Measurements from ENCODE around the gene IKZF3.
"Not testable (repeated sequence)": the region's sequence is repeated elsewhere in the genome, so short reads cannot be mapped to it uniquely, and the experiment has no call there.

Gene IKZF3

GRCh38 chr17:39863918-39864746, at the start of gene IKZF3:
IKZF3 (minus strand) TSS chr17:39864312; CDS start chr17:39864126, 186 bp downstream.
- no peak for TF ChIP-seq CTCF (IDR thresholded peaks at IDR 0.05; ENCODE audit: insufficient read depth, low read depth, low read length, missing control alignments)
- no peak within 1 kb of the TSS for H3K4me3 ChIP-seq (ENCODE audit: low read length)
- peak; percentile 72 for DNase-seq (ENCODE audit: low read depth)

- TF ChIP-seq CTCF (IDR thresholded peaks at IDR 0.05; ENCODE audit: insufficient read depth, low read depth, low read length, missing control alignments), result no peak
These were observed 44.8 kb upstream of the IKZF3 start for GRCh38 chr17:39908789-39909352.

GRCh38 chr17:39904990-39905288, 40.8 kb upstream of the IKZF3 start:
- no peak overlapping the region for H3K4me3 ChIP-seq (ENCODE audit: low read length)
- no peak for TF ChIP-seq CTCF (IDR thresholded peaks at IDR 0.05; ENCODE audit: insufficient read depth, low read depth, low read length, missing control alignments)
- DNase-seq (ENCODE audit: low read depth), result no peak

More at GRCh38 chr17:39908789-39909352, 44.8 kb upstream of the IKZF3 start:
- DNase-seq (ENCODE audit: low read depth), result no peak
- H3K4me3 ChIP-seq (ENCODE audit: low read length), result no peak overlapping the region

- TF ChIP-seq CTCF (IDR thresholded peaks at IDR 0.05; ENCODE audit: insufficient read depth, low read depth, low read length, missing control alignments), result no peak
- DNase-seq (ENCODE audit: low read depth), result no peak
- no peak overlapping the region for H3K4me3 ChIP-seq (ENCODE audit: low read length)
These were observed 39.2 kb upstream of the IKZF3 start for GRCh38 chr17:39903158-39903884.

- DNase-seq (ENCODE audit: low read depth); H3K4me3 ChIP-seq (ENCODE audit: low read length): not testable (repeated sequence)
These were observed 37.9 kb upstream of the IKZF3 start for GRCh38 chr17:39902027-39902426.

GRCh38 chr17:39899215-39899614, 35.1 kb upstream of the IKZF3 start:
- peak; percentile 55 for DNase-seq (ENCODE audit: low read depth)
- no peak overlapping the region for H3K4me3 ChIP-seq (ENCODE audit: low read length)
- no peak for TF ChIP-seq CTCF (IDR thresholded peaks at IDR 0.05; ENCODE audit: insufficient read depth, low read depth, low read length, missing control alignments)

GRCh38 chr17:39898088-39898487, 34.0 kb upstream of the IKZF3 start:
- H3K4me3 ChIP-seq (ENCODE audit: low read length), result no peak overlapping the region
- TF ChIP-seq CTCF (IDR thresholded peaks at IDR 0.05; ENCODE audit: insufficient read depth, low read depth, low read length, missing control alignments), result no peak
- DNase-seq (ENCODE audit: low read depth), result no peak

Measured in epithelial cell of esophagus (primary cell).